Activated CD4-positive, alpha-beta T cell treated with anti-CD3 and anti-CD28 coated beads, Interleukin-2, amount 50 U/mL, for 24 hours (primary cell): ENCODE results near the gene TANGO2.

ENCODE experiments used
- DNase-seq, 2 donors: peaks; one replicate each; pipeline ENCODE4 v3.0.0-alpha.2; 2020; ENCODE audit warnings: low read depth in 1 of 2, low spot score in 1 of 2

TANGO2 gene

GRCh38 chr22:20083157-20083890 is 62.4 kb downstream of the TANGO2 start:
- DNase-seq = no peak

- no peak for DNase-seq
Measured at GRCh38 chr22:20083891-20084546, 63.1 kb downstream of the TANGO2 start.

GRCh38 chr22:20084547-20085413 is 63.9 kb downstream of the TANGO2 start:
- no peak for DNase-seq

GRCh38 chr22:20085651-20086050 is 64.7 kb downstream of the TANGO2 start:
- DNase-seq = no peak

- no peak for DNase-seq
Measured at GRCh38 chr22:20086101-20086599, 65.2 kb downstream of the TANGO2 start.

GRCh38 chr22:20086763-20087162 is 65.9 kb downstream of the TANGO2 start:
- DNase-seq = no peak

GRCh38 chr22:20087319-20088262 is 66.7 kb downstream of the TANGO2 start:
- no peak for DNase-seq

- no peak for DNase-seq
Measured at GRCh38 chr22:20088263-20088648, 67.3 kb downstream of the TANGO2 start.

GRCh38 chr22:20089226-20089976 is 68.5 kb downstream of the TANGO2 start:
- no peak for DNase-seq

GRCh38 chr22:20089977-20090729 is 69.2 kb downstream of the TANGO2 start:
- no peak for DNase-seq

GRCh38 chr22:20090730-20091240 is 69.9 kb downstream of the TANGO2 start:
- no peak for DNase-seq

GRCh38 chr22:20091690-20092476 is 71.0 kb downstream of the TANGO2 start:
- no peak for DNase-seq

- no peak for DNase-seq
Measured at GRCh38 chr22:20092477-20092854, 71.6 kb downstream of the TANGO2 start.

GRCh38 chr22:20093418-20094196 is 72.7 kb downstream of the TANGO2 start:
- no peak for DNase-seq

- DNase-seq = no peak
Measured at GRCh38 chr22:20094197-20094807, 73.4 kb downstream of the TANGO2 start.

GRCh38 chr22:20095521-20095920 is 74.6 kb downstream of the TANGO2 start:
- no peak for DNase-seq
